Gastrocnemius medialis (tissue), 4 donors: Measurements from ENCODE around the gene MCRIP2. TPM values are rescaled to one million over a fixed set of nuclear protein-coding genes. Genes with fewer than 3 reads are reported as not detected.

Experiments used
- ATAC-seq, 2 donors: fragments of 150-250 bp; one replicate each; pipeline ENCODE4 v1.9.1; 2016
- DNase-seq, 2 donors: peaks; one replicate each; pipeline ENCODE4 v3.0.0-alpha.2; 2019
- H3K27ac ChIP-seq, 4 donors: fragments of 200-600 bp; sonication (generic); 1 replicate in 1 of 4; 2 replicates in 3 of 4; pipeline ENCODE4 v1.5.1; 2016 to 2018; ENCODE audit warnings: mild to moderate bottlenecking in 2 of 4, moderate library complexity in 1 of 4
- H3K27me3 ChIP-seq, 3 donors: fragments of 200-600 bp; sonication (generic) in 2 of 3; 1 replicate in 1 of 3; 2 replicates in 2 of 3; pipeline versions ENCODE4 v1.5.1 to v1.6.0; 2016 to 2019; ENCODE audit warnings: mild to moderate bottlenecking in 1 of 3, moderate library complexity in 1 of 3
- H3K36me3 ChIP-seq, 2 donors: fragments of 200-600 bp; sonication (generic) in 1 of 2; one replicate each; pipeline ENCODE4 v1.5.1; 2017 to 2018
- H3K4me1 ChIP-seq, 2 donors: fragments of 200-600 bp; sonication (generic) in 1 of 2; one replicate each; pipeline ENCODE4 v1.5.1; 2016 to 2017; ENCODE audit warnings: mild to moderate bottlenecking in 2 of 2
- H3K4me3 ChIP-seq, 4 donors: fragments of 200-600 bp; sonication (generic) in 3 of 4; 1 replicate in 1 of 4; 2 replicates in 3 of 4; pipeline ENCODE4 v1.5.1; 2016 to 2019; ENCODE audit warnings: mild to moderate bottlenecking in 2 of 4
- H3K9me3 ChIP-seq, 3 donors: fragments of 200-600 bp; sonication (generic) in 2 of 3; 1 replicate in 1 of 3; 2 replicates in 2 of 3; pipeline ENCODE4 v1.5.1; 2016 to 2019
- POLR2A ChIP-seq, 2 donors: fragments of 450-650 bp; IDR thresholded peaks; one replicate each; pipeline ENCODE4 v1.6.1; 2017; ENCODE audit warnings: antibody characterized with exemption in 2 of 2, mild to moderate bottlenecking in 2 of 2, moderate library complexity in 2 of 2
- in situ Hi-C, 4 donors: fragments of 200-750 bp; cut with MboI; loops; one replicate each; pipeline versions ENCODE4 v1.15.0 to v1.8.0; 2017; ENCODE audit warnings: low sequenced_read_pairs in 4 of 4
- intact Hi-C: fragments of 100-400 bp; cut with DNase I; formaldehyde crosslinking; loops from one replicate; pipeline ENCODE4 v1.15.1; 2023; ENCODE audit warnings: low total_unique reads
- total RNA-seq, 4 donors: library from RNA; depleted of rRNA; stranded (reverse); fragments of >200 nt; gene quantifications; one replicate each; pipeline versions ENCODE4 v1.1.0 to v1.2.3, GENCODE V29; 2016
- TF ChIP-seq, protein P1 (sequence below), 5 experiments: fragments of 450-650 bp in 3 of 5; fragments of 200-600 bp in 2 of 5; sonication (generic) in 2 of 5; IDR thresholded peaks in 4 of 5; conservative IDR thresholded peaks in 1 of 5; 1 replicate in 4 of 5; 2 replicates in 1 of 5; pipeline ENCODE4 v1.5.1; 2016 to 2019; ENCODE audit warnings: antibody characterized with exemption in 5 of 5, mild to moderate bottlenecking in 3 of 5, moderate library complexity in 3 of 5

The MCRIP2 gene
- total RNA-seq, 4 donors from 2014 or later: 59.6 to 155 (median 114) TPM

DNA sequence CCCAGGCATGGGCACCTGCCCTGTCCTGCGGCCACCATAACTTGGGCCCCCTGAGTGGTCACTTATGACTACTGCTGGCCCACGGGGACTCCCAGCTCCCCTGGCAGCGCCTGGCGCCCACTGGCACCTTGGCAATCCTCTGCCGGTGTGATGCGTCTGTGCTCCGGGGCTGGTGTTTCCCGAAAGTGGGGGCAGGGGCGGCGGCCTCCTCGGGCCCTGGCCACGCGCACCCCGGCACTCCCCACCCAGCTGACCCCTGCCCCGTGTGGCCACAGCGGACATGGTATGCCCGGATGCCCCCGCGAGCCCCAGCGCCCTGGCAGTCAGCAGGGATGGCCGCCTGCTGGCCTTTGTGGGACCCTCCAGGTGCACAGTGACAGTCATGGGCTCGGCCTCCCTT lies 15.9 kb downstream of the MCRIP2 start:
- no peaks in the 10 kb centered on the region for H3K9me3 ChIP-seq
- DNase-seq: no peak
- H3K27me3 ChIP-seq: no peaks in the 10 kb centered on the region
- no peak for TF ChIP-seq POLR2A (IDR thresholded peaks at IDR 0.05)
- TF ChIP-seq, protein P1, sequence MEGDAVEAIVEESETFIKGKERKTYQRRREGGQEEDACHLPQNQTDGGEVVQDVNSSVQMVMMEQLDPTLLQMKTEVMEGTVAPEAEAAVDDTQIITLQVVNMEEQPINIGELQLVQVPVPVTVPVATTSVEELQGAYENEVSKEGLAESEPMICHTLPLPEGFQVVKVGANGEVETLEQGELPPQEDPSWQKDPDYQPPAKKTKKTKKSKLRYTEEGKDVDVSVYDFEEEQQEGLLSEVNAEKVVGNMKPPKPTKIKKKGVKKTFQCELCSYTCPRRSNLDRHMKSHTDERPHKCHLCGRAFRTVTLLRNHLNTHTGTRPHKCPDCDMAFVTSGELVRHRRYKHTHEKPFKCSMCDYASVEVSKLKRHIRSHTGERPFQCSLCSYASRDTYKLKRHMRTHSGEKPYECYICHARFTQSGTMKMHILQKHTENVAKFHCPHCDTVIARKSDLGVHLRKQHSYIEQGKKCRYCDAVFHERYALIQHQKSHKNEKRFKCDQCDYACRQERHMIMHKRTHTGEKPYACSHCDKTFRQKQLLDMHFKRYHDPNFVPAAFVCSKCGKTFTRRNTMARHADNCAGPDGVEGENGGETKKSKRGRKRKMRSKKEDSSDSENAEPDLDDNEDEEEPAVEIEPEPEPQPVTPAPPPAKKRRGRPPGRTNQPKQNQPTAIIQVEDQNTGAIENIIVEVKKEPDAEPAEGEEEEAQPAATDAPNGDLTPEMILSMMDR (IDR thresholded peaks at IDR 0.05 in 4 of 5, conservative IDR thresholded peaks at IDR 0.05 in 1 of 5): no peak
- H3K36me3 ChIP-seq: no peaks in the 10 kb centered on the region
- ATAC-seq: no peak
- intact Hi-C loops (no loop called here), in situ Hi-C loops (no loop called here)
- no peak overlapping the region for H3K27ac ChIP-seq
- H3K4me3 ChIP-seq: no peak overlapping the region
- peaks cover 0 to 10% of the 10 kb centered on the region in 2 donors for H3K4me1 ChIP-seq

DNA sequence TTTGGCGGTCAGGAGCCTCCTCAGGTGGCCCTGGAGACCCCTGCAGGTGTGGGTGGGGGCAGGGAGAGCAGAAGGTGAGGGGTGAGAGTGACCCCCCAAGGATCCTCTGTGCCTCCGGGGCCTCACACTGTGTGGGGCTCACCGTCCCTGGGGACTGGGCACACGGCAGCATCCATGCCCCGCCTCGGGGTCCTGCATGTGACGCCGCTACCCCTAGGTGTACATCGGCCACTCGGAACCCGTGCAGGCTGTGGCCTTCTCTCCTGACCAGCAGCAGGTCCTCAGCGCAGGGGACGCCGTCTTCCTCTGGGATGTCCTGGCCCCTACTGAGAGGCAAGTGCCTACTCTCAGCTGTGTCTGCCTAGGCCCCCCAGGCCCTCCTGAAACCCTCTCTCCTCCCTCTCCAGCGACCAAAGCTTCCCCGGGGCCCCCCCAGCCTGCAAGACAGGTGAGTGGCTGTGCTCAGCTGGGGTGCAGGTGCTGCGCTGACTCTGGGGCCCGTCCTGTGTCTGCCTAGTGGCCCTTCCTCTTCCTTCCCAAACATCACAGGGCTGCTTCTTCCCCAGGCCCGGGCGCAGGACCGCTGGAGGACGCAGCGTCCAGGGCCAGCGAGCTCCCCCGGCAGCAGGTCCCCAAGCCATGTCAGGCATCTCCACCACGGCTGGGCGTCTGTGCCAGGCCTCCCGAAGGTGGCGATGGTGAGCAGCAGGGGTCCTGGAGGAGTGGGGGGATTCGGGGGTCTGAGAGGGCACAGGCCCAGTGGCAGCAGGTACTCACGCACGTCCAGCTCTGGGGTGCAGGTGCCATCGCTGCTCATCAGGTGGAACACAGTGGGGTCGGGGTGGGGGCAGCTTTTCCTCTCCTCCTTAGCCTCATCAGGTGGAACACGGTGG lies 17.3 kb downstream of the MCRIP2 start:
- in situ Hi-C loops: no loop called here

DNA sequence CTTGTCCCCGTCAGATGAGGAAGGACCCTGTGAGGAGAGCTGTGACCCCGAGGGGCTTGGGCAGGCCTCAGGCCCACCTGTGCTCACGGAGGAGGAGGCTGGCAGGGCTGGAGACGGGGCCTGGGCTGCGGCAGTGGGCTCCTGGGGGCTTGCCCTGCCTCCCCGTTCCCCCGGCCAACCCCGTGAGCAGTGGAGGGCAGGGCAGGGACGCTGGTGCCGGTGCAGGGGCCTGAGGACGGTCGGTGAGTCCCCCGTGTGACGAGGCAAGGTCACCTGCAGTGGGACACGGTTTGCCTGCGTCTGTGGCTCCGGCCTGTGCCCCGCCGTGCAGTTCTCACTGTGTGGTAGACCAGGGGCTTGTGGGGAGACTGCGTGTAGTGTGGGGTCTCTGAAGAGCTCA lies 18.0 kb downstream of the MCRIP2 start:
- intact Hi-C loops: loop anchor here (1.0 kb wide), 3 partner anchors 10 to 80 kb away; partner anchors contain the start of genes RAB40C and WDR90

More for the DNA sequence above, 17.3 kb downstream of the MCRIP2 start:
- TF ChIP-seq, protein P1 (IDR thresholded peaks at IDR 0.05 in 4 of 5, conservative IDR thresholded peaks at IDR 0.05 in 1 of 5): no peak
- no peak for TF ChIP-seq POLR2A (IDR thresholded peaks at IDR 0.05)
- intact Hi-C loops: no loop called here
- ATAC-seq (no peak), DNase-seq (no peak)
- Histone ChIP-seq H3K27ac (no peak overlapping the region), H3K4me1 (peaks cover 0 to 10% of the 10 kb centered on the region in 2 donors), H3K4me3 (no peak overlapping the region), H3K9me3 (no peaks in the 10 kb centered on the region), H3K27me3 (no peaks in the 10 kb centered on the region), H3K36me3 (no peaks in the 10 kb centered on the region)

DNA sequence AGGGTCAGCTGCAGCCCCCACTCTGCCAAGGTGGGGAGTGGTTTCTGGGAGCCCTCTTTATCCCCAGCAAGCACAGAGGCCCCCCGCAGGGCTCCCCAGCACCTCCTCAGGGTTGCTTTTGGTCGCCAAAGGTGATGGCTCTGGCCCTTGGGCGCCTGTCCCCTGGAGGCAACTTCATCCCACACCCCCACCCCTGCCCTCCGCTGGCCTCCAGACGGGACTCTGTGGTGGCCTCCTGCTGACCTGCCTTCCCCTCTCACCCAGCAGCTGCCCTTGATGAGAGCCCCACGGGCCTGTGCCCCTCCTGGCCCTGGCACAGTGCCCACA lies 18.5 kb downstream of the MCRIP2 start:
- ATAC-seq: no peak
- Histone ChIP-seq H3K36me3 (no peaks in the 10 kb centered on the region), H3K4me1 (peaks cover 0 to 10% of the 10 kb centered on the region in 2 donors), H3K27ac (peak overlapping the region; percentile 45 to 77 (median 68)), H3K27me3 (no peaks in the 10 kb centered on the region), H3K9me3 (no peaks in the 10 kb centered on the region), H3K4me3 (peak overlapping the region in 2 of 4 donors; percentile 30 to 41)
- DNase-seq: no peak
- intact Hi-C loops: loop anchor here (1.0 kb wide), 3 partner anchors 11 to 81 kb away; partner anchors contain the start of genes RAB40C and WDR90
- no peak for TF ChIP-seq POLR2A (IDR thresholded peaks at IDR 0.05)
- TF ChIP-seq, protein P1 (IDR thresholded peaks at IDR 0.05 in 4 of 5, conservative IDR thresholded peaks at IDR 0.05 in 1 of 5): no peak
- in situ Hi-C loops: no loop called here

More for the DNA sequence above, 18.0 kb downstream of the MCRIP2 start:
- Histone ChIP-seq H3K4me3 (no peak overlapping the region), H3K36me3 (no peaks in the 10 kb centered on the region), H3K27me3 (no peaks in the 10 kb centered on the region), H3K4me1 (peaks cover 0 to 10% of the 10 kb centered on the region in 2 donors), H3K27ac (no peak overlapping the region), H3K9me3 (no peaks in the 10 kb centered on the region)
- in situ Hi-C loops: no loop called here
- DNase-seq (no peak), ATAC-seq (no peak)
- TF ChIP-seq, protein P1 (IDR thresholded peaks at IDR 0.05 in 4 of 5, conservative IDR thresholded peaks at IDR 0.05 in 1 of 5): no peak
- TF ChIP-seq POLR2A (IDR thresholded peaks at IDR 0.05): no peak
